ENCODE data around the gene RASGRP2. TPM values are rescaled to one million over a fixed set of nuclear protein-coding genes. Genes with fewer than 3 reads are reported as not detected.

The RASGRP2 gene
- total and polyA plus RNA-seq, 2 experiments from 2014 or later = 30.1 to 50.4 TPM

- TF ChIP-seq CREB1 (CRISPR knock-in tag; IDR thresholded peaks at IDR 0.05; ENCODE audit: low read depth) (no peak), EZH2phosphoT487 (IDR thresholded peaks at IDR 0.05; ENCODE audit: unreplicated experiment) (no peak), CTCF (conservative IDR thresholded peaks at IDR 0.05; ENCODE audit: low read depth in 2 of 2) (no peak), STAT1 (IDR thresholded peaks at IDR 0.05; ENCODE audit: unreplicated experiment) (no peak), REST (IDR thresholded peaks at IDR 0.05; ENCODE audit: unreplicated experiment) (no peak), JUNB (IDR thresholded peaks at IDR 0.05; ENCODE audit: unreplicated experiment) (no peak), POLR2AphosphoS5 (IDR thresholded peaks at IDR 0.05; ENCODE audit: low read depth) (no peak), ZNF114 (CRISPR knock-in tag; IDR thresholded peaks at IDR 0.05) (no peak), ETS1 (IDR thresholded peaks at IDR 0.05) (no peak), ZNF331 (CRISPR knock-in tag; IDR thresholded peaks at IDR 0.05; ENCODE audit: low read depth) (no peak), NANOG (IDR thresholded peaks at IDR 0.05; ENCODE audit: borderline replicate concordance) (no peak)
These were observed 8.4 kb upstream of the RASGRP2 start (continued) for GRCh38 chr11:64752175-64752970.

GRCh38 chr11:64751580-64751979 is 7.6 kb upstream of the RASGRP2 start:
- Histone ChIP-seq H3K4me2 (no peak overlapping the region), H3K4me3 (no peak overlapping the region), H3K4me1 (ENCODE audit: insufficient read depth) (no peaks in the 10 kb centered on the region; the same call in 1 of the 2 replicates), H3K27ac (ENCODE audit: low read depth) (no peak overlapping the region), H3K79me2 (replicated peaks; ENCODE audit: insufficient read depth) (no peaks in the 10 kb centered on the region), H2AFZ (no peak overlapping the region), H4K20me1 (replicated peaks; ENCODE audit: insufficient read depth) (no peaks in the 10 kb centered on the region), H3K36me3 (ENCODE audit: insufficient read depth) (no peaks in the 10 kb centered on the region), H3F3A (replicated peaks; ENCODE audit: low read depth) (peaks cover 3% of the 10 kb centered on the region), H3K9me2 (ENCODE audit: insufficient read depth) (no peaks in the 10 kb centered on the region), H3K27me3 (ENCODE audit: insufficient read depth) (no peaks in the 10 kb centered on the region)
- 0 out of 3 replicates have a peak, but pooled peaks cover 3% of the 10 kb centered on the region for H3K36me3 Mint-ChIP-seq (ENCODE audit: low read depth)
- no peak overlapping the region for H3K4me3 Mint-ChIP-seq
- H3K27ac Mint-ChIP-seq = no peak overlapping the region
- peaks cover 19% of the 10 kb centered on the region for H3K27me3 Mint-ChIP-seq (ENCODE audit: insufficient read depth, low read depth, poor library complexity)
- H3K9me3 Mint-ChIP-seq = no peaks in the 10 kb centered on the region; the same call in 2 of the 3 replicates
- peaks cover 14% of the 10 kb centered on the region for H3K4me1 Mint-ChIP-seq
- ATAC-seq = no peak
- no peak for DNase-seq (ENCODE audit: low spot score)
- TF ChIP-seq EZH2 (IDR thresholded peaks at IDR 0.05; ENCODE audit: low read depth, unreplicated experiment) (no peak), ZNF462 (CRISPR knock-in tag; IDR thresholded peaks at IDR 0.05) (no peak)

Measured in GM23338 (cell line).